H9 (cell line): ENCODE data around the gene MOB3B. TPM values are rescaled to one million over a fixed set of nuclear protein-coding genes. Genes with fewer than 3 reads are reported as not detected.

Experiments used
- DNase-seq: peaks from one replicate; pipeline ENCODE4 v3.0.0-alpha.2; 2017
- H2AFZ ChIP-seq: one replicate; pipeline ENCODE4 v1.6.1; 2013; ENCODE audit warnings: mild to moderate bottlenecking, low read length, control low read depth, moderate library complexity
- H2AK5ac ChIP-seq: 2 replicates; pipeline ENCODE4 v1.6.1; 2013; ENCODE audit warnings: low read length, control low read depth, mixed read lengths; ENCODE audit not compliant: insufficient read length
- H2BK120ac ChIP-seq: one replicate; pipeline ENCODE4 v1.6.1; 2013; ENCODE audit warnings: low read depth, mild to moderate bottlenecking, low read length, control low read depth, inconsistent platforms; ENCODE audit not compliant: poor library complexity, severe bottlenecking
- H2BK12ac ChIP-seq: 2 replicates; pipeline ENCODE4 v1.6.1; 2013; ENCODE audit warnings: low read length, control low read depth, mixed read lengths, low read depth; ENCODE audit not compliant: insufficient read length
- H2BK15ac ChIP-seq: 2 replicates; pipeline ENCODE4 v1.6.1; 2013; ENCODE audit warnings: low read depth, low read length, control low read depth
- H2BK20ac ChIP-seq: one replicate; pipeline ENCODE4 v1.6.1; 2013; ENCODE audit warnings: low read depth, mild to moderate bottlenecking, low read length, control low read depth, inconsistent platforms; ENCODE audit not compliant: poor library complexity, severe bottlenecking
- H2BK5ac ChIP-seq: 2 replicates; pipeline ENCODE4 v1.6.1; 2013; ENCODE audit warnings: low read length, control low read depth, mixed read lengths; ENCODE audit not compliant: insufficient read length
- H3K14ac ChIP-seq: 2 replicates; pipeline ENCODE4 v1.6.1; 2013; ENCODE audit warnings: low read length, control low read depth; ENCODE audit not compliant: insufficient read depth
- H3K18ac ChIP-seq: 2 replicates; pipeline ENCODE4 v1.6.1; 2013; ENCODE audit warnings: low read depth, mild to moderate bottlenecking, mixed read lengths, low read length, control low read depth; ENCODE audit not compliant: insufficient read length
- H3K23ac ChIP-seq: 2 replicates; pipeline ENCODE4 v1.6.1; 2013; ENCODE audit warnings: low read length, control low read depth, mixed read lengths, low read depth; ENCODE audit not compliant: insufficient read length
- H3K23me2 ChIP-seq: 2 replicates; pipeline ENCODE4 v1.6.1; 2013; ENCODE audit warnings: low read depth, mild to moderate bottlenecking, mixed read lengths, low read length, control low read depth; ENCODE audit not compliant: insufficient read length, poor library complexity, severe bottlenecking
- H3K27ac ChIP-seq: 2 replicates; pipeline ENCODE4 v1.5.1; 2013; ENCODE audit warnings: low read length, control low read depth, mixed read lengths, low read depth; ENCODE audit not compliant: insufficient read length
- H3K27me3 ChIP-seq: 2 replicates; pipeline ENCODE4 v1.6.1; 2013; ENCODE audit warnings: low read length, control low read depth, inconsistent platforms; ENCODE audit not compliant: insufficient read depth
- H3K4ac ChIP-seq: 2 replicates; pipeline ENCODE4 v1.6.1; 2013; ENCODE audit warnings: low read depth, mild to moderate bottlenecking, control low read depth, inconsistent platforms, low read length, moderate library complexity
- H3K4me1 ChIP-seq: 2 replicates; pipeline ENCODE4 v1.6.1; 2013; ENCODE audit warnings: low read length, control low read depth, inconsistent platforms; ENCODE audit not compliant: insufficient read depth
- H3K4me2 ChIP-seq: 2 replicates; pipeline ENCODE4 v1.6.1; 2013; ENCODE audit warnings: low read length, control low read depth, mixed read lengths; ENCODE audit not compliant: insufficient read length, insufficient read depth
- H3K56ac ChIP-seq: 2 replicates; pipeline ENCODE4 v1.6.1; 2013; ENCODE audit warnings: low read depth, mild to moderate bottlenecking, mixed read lengths, low read length, control low read depth; ENCODE audit not compliant: insufficient read length
- H3K79me1 ChIP-seq: 2 replicates; pipeline ENCODE4 v1.6.1; 2013; ENCODE audit warnings: low read depth, mild to moderate bottlenecking, moderate library complexity, low read length, control low read depth, inconsistent platforms; ENCODE audit not compliant: insufficient read depth, poor library complexity, severe bottlenecking
- H3K79me2 ChIP-seq: 2 replicates; pipeline ENCODE4 v1.6.1; 2013; ENCODE audit warnings: low read length, control low read depth, inconsistent platforms; ENCODE audit not compliant: insufficient read depth
- H3K9ac ChIP-seq: 2 replicates; pipeline ENCODE4 v1.6.1; 2013; ENCODE audit warnings: low read length, control low read depth, mixed read lengths; ENCODE audit not compliant: insufficient read length; ENCODE audit errors: extremely low read depth
- H3K9me3 ChIP-seq: one replicate; pipeline ENCODE4 v1.6.1; 2013; ENCODE audit warnings: low read depth, low read length, inconsistent platforms; ENCODE audit not compliant: control insufficient read depth
- H3T11ph ChIP-seq: one replicate; pipeline ENCODE4 v1.6.1; 2013; ENCODE audit warnings: mild to moderate bottlenecking, low read length, control low read depth, inconsistent platforms
- H4K20me1 ChIP-seq: one replicate; pipeline ENCODE4 v1.6.1; 2013; ENCODE audit not compliant: control insufficient read depth, insufficient read length, insufficient read depth
- H4K5ac ChIP-seq: 2 replicates; pipeline ENCODE4 v1.6.1; 2013; ENCODE audit warnings: low read depth, mild to moderate bottlenecking, mixed read lengths, low read length, control low read depth; ENCODE audit not compliant: insufficient read length
- H4K8ac ChIP-seq: replicated peaks from 2 replicates; pipeline ENCODE4 v1.6.1; 2013; ENCODE audit warnings: low read length, control low read depth, mixed read lengths, low read depth; ENCODE audit not compliant: insufficient read length
- H4K91ac ChIP-seq: 2 replicates; pipeline ENCODE4 v1.6.1; 2013; ENCODE audit warnings: low read depth, mild to moderate bottlenecking, moderate library complexity, mixed read lengths, low read length, control low read depth; ENCODE audit not compliant: insufficient read length
- H3K27ac Mint-ChIP-seq, 3 experiments: 2 replicates in 2 of 3; 3 replicates in 1 of 3; pipeline ENCODE4 v1.8.0; 2020 to 2021; ENCODE audit warnings: mixed read lengths in 3 of 3, mild to moderate bottlenecking in 1 of 3, moderate library complexity in 1 of 3
- H3K27me3 Mint-ChIP-seq: 2 replicates; pipeline ENCODE4 v1.8.0; 2021; ENCODE audit warnings: low read depth, mild to moderate bottlenecking, moderate library complexity, mixed read lengths
- H3K36me3 Mint-ChIP-seq, 3 experiments: 2 replicates in 2 of 3; 3 replicates in 1 of 3; pipeline ENCODE4 v1.8.0; 2020 to 2021; ENCODE audit warnings: low read depth in 3 of 3, mixed read lengths in 3 of 3; ENCODE audit not compliant: insufficient read depth in 1 of 3
- H3K4me1 Mint-ChIP-seq, 2 experiments: 2 replicates each; pipeline ENCODE4 v1.8.0; 2020; ENCODE audit warnings: mixed read lengths in 2 of 2
- H3K4me3 Mint-ChIP-seq, 2 experiments: 2 replicates in 1 of 2; 3 replicates in 1 of 2; pipeline ENCODE4 v1.8.0; 2020 to 2021; ENCODE audit warnings: mild to moderate bottlenecking in 2 of 2, mixed read lengths in 2 of 2, moderate library complexity in 1 of 2
- H3K9me3 Mint-ChIP-seq, 2 experiments: 2 replicates in 1 of 2; 3 replicates in 1 of 2; pipeline ENCODE4 v1.8.0; 2020; ENCODE audit warnings: mild to moderate bottlenecking in 2 of 2, mixed read lengths in 2 of 2, moderate library complexity in 1 of 2
- CTCF ChIP-seq: fragments of 200-600 bp; sonication (generic); conservative IDR thresholded peaks from 3 replicates; pipeline ENCODE4 v1.8.0; 2021; ENCODE audit warnings: antibody characterized with exemption, mild to moderate bottlenecking
- total RNA-seq: library from RNA; stranded (reverse); gene quantifications from 2 replicates; pipeline ENCODE4 v1.2.1, GENCODE V29; 2021

The MOB3B gene
- total RNA-seq, 1 experiment from 2014 or later: 9.8 TPM

GRCh38 chr9:27358007-27358406 is 171.6 kb downstream of the MOB3B start:
- peaks cover 3 to 11% (median 7%) of the 10 kb centered on the region in 3 experiments; a peak in 4 of 7 replicates for H3K36me3 Mint-ChIP-seq

More at GRCh38 chr9:27358007-27358406, 171.6 kb downstream of the MOB3B start:
- H4K8ac ChIP-seq: no peak overlapping the region
- no peak for TF ChIP-seq CTCF
- Mint-ChIP-seq H3K27me3 (no peaks in the 10 kb centered on the region), H3K9me3 (no peaks in the 10 kb centered on the region), H3K27ac (no peak overlapping the region), H3K4me3 (no peak overlapping the region), H3K4me1 (peaks cover 38 to 39% of the 10 kb centered on the region in 2 experiments)
- no peak overlapping the region for H3K56ac ChIP-seq
- no peak overlapping the region for H2AFZ ChIP-seq
- no peak overlapping the region for H2BK120ac ChIP-seq
- no peaks in the 10 kb centered on the region for H3K9me3 ChIP-seq
- H3K4ac ChIP-seq: no peak overlapping the region
- no peak overlapping the region for H4K5ac ChIP-seq
- no peak overlapping the region for H2BK15ac ChIP-seq
- H3T11ph ChIP-seq: no peak overlapping the region
- no peak overlapping the region for H2BK20ac ChIP-seq
- no peak overlapping the region for H3K23ac ChIP-seq
- no peaks in the 10 kb centered on the region for H3K79me1 ChIP-seq
- H3K27me3 ChIP-seq: no peaks in the 10 kb centered on the region
- H3K4me2 ChIP-seq: no peak overlapping the region
- DNase-seq: no peak
- H3K4me1 ChIP-seq: peaks cover 9% of the 10 kb centered on the region; the same call in 1 of the 2 replicates
- H2BK12ac ChIP-seq: no peak overlapping the region
- no peaks in the 10 kb centered on the region for H4K20me1 ChIP-seq
- no peaks in the 10 kb centered on the region for H3K79me2 ChIP-seq
- H2AK5ac ChIP-seq: no peak overlapping the region
- H2BK5ac ChIP-seq: no peak overlapping the region
- H3K14ac ChIP-seq: no peak overlapping the region
- no peaks in the 10 kb centered on the region for H3K23me2 ChIP-seq
- no peak overlapping the region for H3K27ac ChIP-seq
- H3K18ac ChIP-seq: no peak overlapping the region
- no peak overlapping the region for H4K91ac ChIP-seq
- H3K9ac ChIP-seq: no peak overlapping the region
